ENCODE measurements around the gene CNOT3.

DNA sequence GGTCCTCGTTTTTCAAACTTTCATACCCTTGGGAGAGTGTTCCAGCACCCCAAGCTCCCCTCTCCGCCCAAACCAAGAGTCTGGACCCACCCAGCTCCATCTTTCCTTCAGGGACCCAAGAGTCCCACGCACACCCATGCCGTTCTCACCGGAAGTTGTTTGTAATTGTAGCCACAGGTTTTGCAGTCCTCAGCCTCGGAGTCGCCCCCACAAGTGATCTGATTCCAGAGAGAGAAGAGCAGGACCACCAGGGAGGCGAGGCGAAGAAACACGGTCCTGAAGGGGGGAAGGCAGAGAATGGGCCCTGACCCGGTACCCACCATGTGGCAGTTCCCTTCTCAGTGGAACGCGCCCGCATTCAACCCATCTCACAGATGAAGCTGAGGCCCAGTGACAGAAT is 25.3 kb downstream of the CNOT3 start:
- TF ChIP-seq, protein P1, sequence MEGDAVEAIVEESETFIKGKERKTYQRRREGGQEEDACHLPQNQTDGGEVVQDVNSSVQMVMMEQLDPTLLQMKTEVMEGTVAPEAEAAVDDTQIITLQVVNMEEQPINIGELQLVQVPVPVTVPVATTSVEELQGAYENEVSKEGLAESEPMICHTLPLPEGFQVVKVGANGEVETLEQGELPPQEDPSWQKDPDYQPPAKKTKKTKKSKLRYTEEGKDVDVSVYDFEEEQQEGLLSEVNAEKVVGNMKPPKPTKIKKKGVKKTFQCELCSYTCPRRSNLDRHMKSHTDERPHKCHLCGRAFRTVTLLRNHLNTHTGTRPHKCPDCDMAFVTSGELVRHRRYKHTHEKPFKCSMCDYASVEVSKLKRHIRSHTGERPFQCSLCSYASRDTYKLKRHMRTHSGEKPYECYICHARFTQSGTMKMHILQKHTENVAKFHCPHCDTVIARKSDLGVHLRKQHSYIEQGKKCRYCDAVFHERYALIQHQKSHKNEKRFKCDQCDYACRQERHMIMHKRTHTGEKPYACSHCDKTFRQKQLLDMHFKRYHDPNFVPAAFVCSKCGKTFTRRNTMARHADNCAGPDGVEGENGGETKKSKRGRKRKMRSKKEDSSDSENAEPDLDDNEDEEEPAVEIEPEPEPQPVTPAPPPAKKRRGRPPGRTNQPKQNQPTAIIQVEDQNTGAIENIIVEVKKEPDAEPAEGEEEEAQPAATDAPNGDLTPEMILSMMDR (IDR thresholded peaks at IDR 0.05 in 4 of 5, conservative IDR thresholded peaks at IDR 0.05 in 1 of 5): no peak
- no peak for TF ChIP-seq POLR2A (IDR thresholded peaks at IDR 0.05)
